AG04449 (cell line): Measurements from ENCODE around the gene RECQL5.
"Not testable (repeated sequence)": the region's sequence is repeated elsewhere in the genome, so short reads cannot be mapped to it uniquely, and the experiment has no call there.

Experiments used
- CTCF ChIA-PET: fragments of 350-600 bp; formaldehyde crosslinking; extraction: SDS; loops from one replicate; lab custom pipeline; 2021; ENCODE audit warnings: antibody characterized with exemption; lab: Yijun Ruan, JAX
- POLR2A ChIA-PET: fragments of 400-600, 350-600 bp; formaldehyde crosslinking; extraction: SDS; loops from one replicate; lab custom pipeline; 2020; ENCODE audit warnings: antibody characterized with exemption, inconsistent platforms; lab: Yijun Ruan, JAX
- DNase-seq: peaks from one replicate; pipeline ENCODE4 v3.0.0-alpha.2; 2010; ENCODE audit warnings: low read depth, low spot score
- H3K4me3 ChIP-seq: 2 replicates; pipeline ENCODE4 v1.5.1; 2011; ENCODE audit warnings: low read depth, mild to moderate bottlenecking, control low read depth, low read length
- CTCF ChIP-seq: IDR thresholded peaks from one replicate; pipeline ENCODE4 v1.5.1; 2011; ENCODE audit warnings: mild to moderate bottlenecking, moderate library complexity, low read length, control low read depth, inconsistent platforms; ENCODE audit not compliant: insufficient read depth; ENCODE audit errors: missing control alignments

The RECQL5 gene

GRCh38 chr17:75594499-75595283, 72.3 kb downstream of the RECQL5 start:
- H3K4me3 ChIP-seq, result no peak overlapping the region
- TF ChIP-seq CTCF, result no peak
- CTCF ChIA-PET, result interaction anchor here (1.4 to 1.5 kb wide), 2 partner anchors 39 to 155 kb away, joined by 4 read pairs; partner anchors contain the start of gene SMIM5
- DNase-seq, result no peak
- POLR2A ChIA-PET, result no interaction called here

GRCh38 chr17:75593430-75593829, 73.5 kb downstream of the RECQL5 start:
- DNase-seq, H3K4me3 ChIP-seq: not testable (repeated sequence)
- ChIA-PET CTCF (interaction anchor here (1.7 kb wide), 1 partner anchor 39 kb away, joined by 8 read pairs; no protein-coding TSS in a partner anchor), POLR2A (interaction anchor here (0.6 kb wide), 1 partner anchor 199 kb away, joined by 3 read pairs; no protein-coding TSS in a partner anchor)

- TF ChIP-seq CTCF, result no peak
- H3K4me3 ChIP-seq, result no peak overlapping the region
- no peak for DNase-seq
- ChIA-PET CTCF (interaction anchor here (1.7 to 6.9 kb wide), 3 partner anchors 40 to 157 kb away, joined by 8 to 56 read pairs (median 9); partner anchors contain the start of gene SMIM5), POLR2A (no interaction called here)
Observed at GRCh38 chr17:75592348-75593020, 74.5 kb downstream of the RECQL5 start.

GRCh38 chr17:75591722-75592302, 75.1 kb downstream of the RECQL5 start:
- DNase-seq, result no peak
- POLR2A ChIA-PET, result interaction anchor here (0.8 kb wide), 1 partner anchor 17 kb away, joined by 4 read pairs; no protein-coding TSS in a partner anchor
- CTCF ChIA-PET, result interaction anchor here (0.6 to 6.9 kb wide), 6 partner anchors 9 to 158 kb away, joined by 3 to 56 read pairs (median 6); partner anchors contain the start of genes SMIM5 and TSEN54
- no peak overlapping the region for H3K4me3 ChIP-seq
- no peak for TF ChIP-seq CTCF

GRCh38 chr17:75590849-75591721, 75.9 kb downstream of the RECQL5 start:
- H3K4me3 ChIP-seq, result no peak overlapping the region
- TF ChIP-seq CTCF, result no peak
- ChIA-PET CTCF (interaction anchor here (0.6 to 6.9 kb wide), 10 partner anchors 10 to 162 kb away, joined by 3 to 56 read pairs (median 4); partner anchors contain the start of genes SMIM5 and TSEN54), POLR2A (interaction anchor here (0.8 kb wide), 1 partner anchor 18 kb away, joined by 4 read pairs; no protein-coding TSS in a partner anchor)
- no peak for DNase-seq

GRCh38 chr17:75590314-75590761, 76.6 kb downstream of the RECQL5 start:
- no peak for TF ChIP-seq CTCF
- ChIA-PET POLR2A (no interaction called here), CTCF (interaction anchor here (0.6 to 6.9 kb wide), 11 partner anchors 10 to 164 kb away, joined by 3 to 56 read pairs (median 4); partner anchors contain the start of gene SMIM5)
- no peak for DNase-seq
- H3K4me3 ChIP-seq, result no peak overlapping the region
